HepG2 (cell line): Measurements from ENCODE around the gene CLASP1. TPM values are rescaled to one million over a fixed set of nuclear protein-coding genes. Genes with fewer than 3 reads are reported as not detected.

Source experiments
- ATAC-seq: fragments of 200-7000 bp; cut with Tn5 transposase; 3 replicates; pipeline ENCODE4 v1.9.1; 2020; ENCODE audit warnings: mild to moderate bottlenecking, moderate library complexity
- BruUV-seq: library from RNA; stranded (reverse); fragments of 400-500 nt; replicated peaks from 2 replicates; lab custom pipeline; 2021; lab: Mats Ljungman, UMichigan
- CTCF ChIA-PET: fragments of 300-600 bp; formaldehyde crosslinking; extraction: SDS; loops from one replicate; lab custom pipeline; 2021; ENCODE audit warnings: low total read pairs, inconsistent platforms, low intra/inter-chr PET ratio; lab: Yijun Ruan, JAX
- POLR2A ChIA-PET: fragments of 350-600 bp; sonication (Branson Sonifier 250); formaldehyde crosslinking; loops from one replicate; lab custom pipeline; 2020; ENCODE audit warnings: antibody characterized with exemption, inconsistent platforms; lab: Yijun Ruan, JAX
- DNase-seq: peaks from one replicate; pipeline ENCODE4 v3.0.0-alpha.2; 2015; ENCODE audit warnings: low spot score
- FAIRE-seq: peaks from 3 replicates; lab custom pipeline; 2011; peaks lifted over from hg19 to GRCh38; lab: Jason Lieb, UNC
- H2AFZ ChIP-seq: one replicate; pipeline ENCODE4 v1.6.1; 2011; ENCODE audit warnings: low read length, inconsistent platforms
- H3K27ac ChIP-seq: fragments of 300-600 bp; 3 replicates; pipeline ENCODE4 v1.8.0; 2011; ENCODE audit warnings: mixed run types, mild to moderate bottlenecking, mixed read lengths, low read length, inconsistent platforms; ENCODE audit not compliant: insufficient read depth; ENCODE audit errors: extremely low read length
- H3K27me3 ChIP-seq, 2 experiments: fragments of 200-600 bp in 1 of 2; 2 replicates in 1 of 2; 3 replicates in 1 of 2; pipeline versions ENCODE4 v1.6.0 to v1.8.0; 2011; ENCODE audit warnings: low read length in 2 of 2, mild to moderate bottlenecking in 2 of 2, moderate library complexity in 2 of 2, inconsistent platforms in 1 of 2; ENCODE audit not compliant: insufficient read depth in 2 of 2, control insufficient read depth in 1 of 2
- H3K36me3 ChIP-seq, 2 experiments: fragments of 200-600 bp in 1 of 2; replicated peaks in 1 of 2; 2 replicates in 1 of 2; 3 replicates in 1 of 2; pipeline versions ENCODE4 v1.5.1 to v1.8.0; 2011; ENCODE audit warnings: low read length in 2 of 2, inconsistent platforms in 1 of 2; ENCODE audit not compliant: insufficient read depth in 2 of 2, control insufficient read depth in 1 of 2
- H3K4me1 ChIP-seq: 2 replicates; pipeline ENCODE4 v1.5.1; 2012; ENCODE audit warnings: low read length, inconsistent platforms; ENCODE audit not compliant: insufficient read depth
- H3K4me2 ChIP-seq: 2 replicates; pipeline ENCODE4 v1.6.0; 2011; ENCODE audit warnings: low read depth, low read length, inconsistent platforms
- H3K4me3 ChIP-seq, 3 experiments: fragments of 200-600 bp in 1 of 3; sonication (generic), shearing (Covaris generic) in 1 of 3; replicated peaks in 1 of 3; 2 replicates each; pipeline ENCODE4 v1.5.1; 2011 to 2016; ENCODE audit warnings: low read length in 3 of 3, inconsistent platforms in 2 of 3, low read depth in 2 of 3, mild to moderate bottlenecking in 2 of 3, control low read depth in 1 of 3, mixed read lengths in 1 of 3; ENCODE audit not compliant: insufficient read depth in 1 of 3
- H3K79me2 ChIP-seq: one replicate; pipeline ENCODE4 v1.6.1; 2011; ENCODE audit warnings: low read length, inconsistent platforms; ENCODE audit not compliant: insufficient read depth
- H3K9ac ChIP-seq: 2 replicates; pipeline ENCODE4 v1.6.0; 2011; ENCODE audit warnings: mild to moderate bottlenecking, low read depth, low read length, inconsistent platforms; ENCODE audit not compliant: insufficient read depth
- H3K9me3 ChIP-seq: 2 replicates; pipeline ENCODE4 v1.5.1; 2012; ENCODE audit warnings: mild to moderate bottlenecking, low read length
- H4K20me1 ChIP-seq: 2 replicates; pipeline ENCODE4 v1.6.0; 2011; ENCODE audit warnings: inconsistent platforms, mild to moderate bottlenecking, low read length, moderate library complexity; ENCODE audit not compliant: insufficient read depth
- ATAD3A ChIP-seq: sonication (generic); formaldehyde crosslinking; IDR thresholded peaks from 2 replicates; pipeline ENCODE4 v1.4.0; 2020; ENCODE audit warnings: missing genetic modification reagents
- ETV5 ChIP-seq: IDR thresholded peaks from 2 replicates; pipeline ENCODE4 v1.6.1; 2018; ENCODE audit warnings: missing biosample characterization, missing genetic modification reagents, inconsistent platforms, borderline replicate concordance
- FOXK1 ChIP-seq: sonication (generic); formaldehyde crosslinking; IDR thresholded peaks from 2 replicates; pipeline ENCODE4 v1.4.0; 2020; ENCODE audit warnings: low read depth, missing genetic modification reagents, borderline replicate concordance
- MIER2 ChIP-seq: IDR thresholded peaks from 2 replicates; pipeline ENCODE4 v1.6.1; 2016; ENCODE audit warnings: missing biosample characterization, missing genetic modification reagents
- RFX5 ChIP-seq: IDR thresholded peaks from 2 replicates; pipeline ENCODE4 v1.6.1; 2011; ENCODE audit warnings: low read depth, low read length, improper control_type of control experiment
- ZNF12 ChIP-seq: sonication (generic); formaldehyde crosslinking; IDR thresholded peaks from 2 replicates; pipeline ENCODE4 v1.5.0; 2020; ENCODE audit warnings: missing genetic modification reagents
- ZNF557 ChIP-seq: sonication (generic); formaldehyde crosslinking; IDR thresholded peaks from 2 replicates; pipeline ENCODE4 v1.4.0; 2020; ENCODE audit warnings: missing genetic modification reagents
- ZNF660 ChIP-seq: sonication (generic); formaldehyde crosslinking; IDR thresholded peaks from 2 replicates; pipeline ENCODE4 v1.5.1; 2020; ENCODE audit warnings: mild to moderate bottlenecking, low read depth, missing genetic modification reagents, borderline replicate concordance
- ZNF749 ChIP-seq: sonication (generic); formaldehyde crosslinking; IDR thresholded peaks from 2 replicates; pipeline ENCODE4 v1.8.0; 2022; ENCODE audit warnings: mild to moderate bottlenecking, missing genetic modification reagents, moderate library complexity, borderline replicate concordance
- WGBS: methylation state at CpG from one replicate; pipeline ENCODE4 v1.1.6; 2017; ENCODE audit warnings: low lambda C conversion rate; 5-methylcytosine and 5-hydroxymethylcytosine counted together
- in situ Hi-C: cut with HindIII; loops from 2 replicates; pipeline ENCODE4 v1.10.0; 2017; ENCODE audit warnings: low pct_unique_long_range_greater_than_20kb; ENCODE audit not compliant: extremely low pct_ligation_motif_present
- intact Hi-C: fragments of 100-400 bp; cut with micrococcal nuclease; formaldehyde crosslinking; loops from one replicate; pipeline ENCODE4 v1.10.0; 2022; ENCODE audit not compliant: unreplicated experiment
- polyA plus RNA-seq, 8 experiments: library from polyadenylated mRNA; depleted of rRNA in 3 of 8; stranded (reverse) in 7 of 8; unstranded in 1 of 8; fragments of >200 nt; fragmentation: Illumina TruSeq in 4 of 8; extraction: Trizol in 4 of 8; gene quantifications; 2 replicates each; pipeline versions ENCODE4 v1.2.1 to v1.2.3, GENCODE V29; 2011 to 2016; ENCODE audit warnings: low read depth in 4 of 8, missing spikeins in 1 of 8, mixed read lengths in 1 of 8; ENCODE audit not compliant: insufficient read depth in 1 of 8
- total RNA-seq, 5 experiments: library from RNA; depleted of rRNA; stranded (reverse); fragments of >200 nt; fragmentation: Illumina TruSeq; extraction: Trizol; gene quantifications; 2 replicates each; pipeline ENCODE4 v1.2.3, GENCODE V29; 2016; ENCODE audit warnings: low read depth in 1 of 5
- TF ChIP-seq, protein P1 (sequence below): sonication (generic); formaldehyde crosslinking; IDR thresholded peaks from 2 replicates; pipeline ENCODE4 v1.4.0; 2020; ENCODE audit warnings: missing genetic modification reagents, borderline replicate concordance
- TF ChIP-seq, protein P2 (sequence below): sonication (generic); formaldehyde crosslinking; IDR thresholded peaks from 2 replicates; pipeline ENCODE4 v1.4.0; 2020; ENCODE audit warnings: mild to moderate bottlenecking, missing genetic modification reagents
- TF ChIP-seq, protein P3 (sequence below): IDR thresholded peaks from 2 replicates; pipeline ENCODE4 v1.6.1; 2018; ENCODE audit warnings: missing genetic modification reagents
- TF ChIP-seq, protein P4 (sequence below): sonication (generic); formaldehyde crosslinking; IDR thresholded peaks from 2 replicates; pipeline ENCODE4 v1.4.0; 2020; ENCODE audit warnings: missing genetic modification reagents, low read depth, mild to moderate bottlenecking, borderline replicate concordance

The CLASP1 gene
- total and polyA plus RNA-seq, 2 of the 13 experiments (the other 11 are each of a cell fraction or from before 2014, with no cell fraction given): 11.7 to 47.9 TPM

DNA sequence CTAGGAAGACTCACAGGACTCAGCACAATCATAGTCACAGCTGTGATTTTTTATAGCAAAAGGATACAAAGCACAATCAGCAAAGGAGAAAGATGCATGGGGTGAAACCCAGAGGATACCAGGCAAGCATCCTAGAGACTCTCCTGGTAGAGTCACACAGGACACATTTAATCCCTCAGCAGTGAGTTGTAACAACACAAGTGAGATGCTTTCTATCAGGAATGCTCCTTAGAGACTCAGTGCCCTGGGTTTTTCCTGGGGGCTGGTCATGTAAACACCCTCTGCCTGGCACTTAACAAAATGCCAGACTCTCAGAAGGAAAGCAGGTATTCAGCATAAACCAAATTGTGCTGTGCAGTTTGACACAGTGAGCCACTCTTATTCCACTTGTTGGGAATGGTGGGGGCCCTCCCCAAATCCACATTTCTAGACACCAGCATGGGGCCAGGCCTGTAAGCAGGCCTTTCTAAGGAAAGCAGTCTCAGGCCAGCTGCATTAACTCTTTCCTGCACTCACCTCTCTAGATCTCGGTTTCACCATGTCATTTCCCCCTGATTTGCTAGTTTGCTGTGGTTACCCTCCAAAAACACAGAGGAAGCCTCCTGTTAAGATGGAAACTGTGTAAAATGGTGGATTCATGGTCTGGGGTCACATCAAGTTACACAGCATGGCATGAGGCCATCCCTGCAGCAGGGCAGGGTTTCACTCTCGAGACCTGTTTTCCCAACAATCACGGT lies 135.5 kb downstream of the CLASP1 start (continued):
- TF ChIP-seq ZNF749 (CRISPR knock-in tag): no peak
- TF ChIP-seq, protein P1, sequence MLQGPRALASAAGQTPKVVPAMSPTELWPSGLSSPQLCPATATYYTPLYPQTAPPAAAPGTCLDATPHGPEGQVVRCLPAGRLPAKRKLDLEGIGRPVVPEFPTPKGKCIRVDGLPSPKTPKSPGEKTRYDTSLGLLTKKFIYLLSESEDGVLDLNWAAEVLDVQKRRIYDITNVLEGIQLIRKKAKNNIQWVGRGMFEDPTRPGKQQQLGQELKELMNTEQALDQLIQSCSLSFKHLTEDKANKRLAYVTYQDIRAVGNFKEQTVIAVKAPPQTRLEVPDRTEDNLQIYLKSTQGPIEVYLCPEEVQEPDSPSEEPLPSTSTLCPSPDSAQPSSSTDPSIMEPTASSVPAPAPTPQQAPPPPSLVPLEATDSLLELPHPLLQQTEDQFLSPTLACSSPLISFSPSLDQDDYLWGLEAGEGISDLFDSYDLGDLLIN: no peak

DNA sequence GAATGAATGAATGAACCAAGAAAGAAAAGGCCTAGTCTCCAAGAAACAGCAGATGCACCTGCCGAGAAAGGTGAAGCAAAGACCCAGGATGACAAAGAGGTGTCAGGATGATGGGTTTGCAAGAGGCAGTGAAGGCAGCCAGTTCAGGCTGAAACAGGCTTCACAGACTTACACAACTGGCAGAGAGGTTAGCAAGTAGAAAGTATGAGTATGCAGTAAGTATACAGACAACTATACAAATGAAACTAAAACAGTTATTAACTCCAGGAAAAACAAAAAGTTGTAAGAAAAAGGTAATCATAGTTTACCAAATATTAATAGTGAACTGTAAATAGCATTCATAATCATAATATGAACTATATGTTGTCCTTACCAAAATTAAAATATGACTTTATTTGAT lies 138.4 kb downstream of the CLASP1 start:
- no TSS peak for BruUV-seq
- POLR2A ChIA-PET: no interaction called here

DNA sequence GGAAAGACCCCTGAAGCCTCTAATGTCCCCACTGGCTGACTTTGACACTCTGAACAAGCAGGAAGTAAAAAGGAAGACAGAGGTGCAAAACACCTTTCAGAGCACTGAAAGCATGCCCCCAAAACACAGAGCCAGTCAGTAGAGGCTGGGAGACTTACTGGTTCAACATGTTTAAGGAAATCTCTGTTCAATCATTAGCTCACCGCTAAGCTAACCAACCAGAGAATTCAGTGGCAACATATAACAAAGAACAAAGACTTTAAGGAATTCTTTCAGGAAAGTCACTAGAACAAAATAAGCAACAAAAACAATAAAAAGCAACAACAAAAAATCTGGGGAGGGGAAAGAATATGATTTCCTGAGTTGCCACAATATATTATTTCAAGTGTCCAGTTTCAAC lies 142.6 kb downstream of the CLASP1 start:
- intact Hi-C loops: no loop called here
- Histone ChIP-seq H3K27ac (no peak overlapping the region), H4K20me1 (no peaks in the 10 kb centered on the region; the same call in 1 of the 2 replicates), H2AFZ (no peak overlapping the region), H3K27me3 (no peaks in the 10 kb centered on the region), H3K4me3 (no peak overlapping the region), H3K9me3 (no peaks in the 10 kb centered on the region), H3K4me2 (no peak overlapping the region), H3K9ac (no peak overlapping the region), H3K79me2 (peaks cover 14% of the 10 kb centered on the region), H3K36me3 (peaks cover 7 to 40% of the 10 kb centered on the region in 2 experiments), H3K4me1 (peaks cover 10% of the 10 kb centered on the region; the same call in 1 of the 2 replicates)
- 91% methylated on average over 1 of the region's 1 CpG for WGBS
- in situ Hi-C loops: no loop called here
- BruUV-seq: no TSS peak
- CTCF ChIA-PET: no interaction called here
- ATAC-seq (no peak), DNase-seq (no peak), FAIRE-seq (no peak)
- POLR2A ChIA-PET: no interaction called here
- TF ChIP-seq FOXK1 (no peak), MIER2 (CRISPR knock-in tag) (no peak), ETV5 (CRISPR knock-in tag) (no peak), ZNF660 (no peak), ATAD3A (CRISPR knock-in tag) (no peak), ZNF557 (CRISPR knock-in tag) (no peak)
- TF ChIP-seq, protein P2, sequence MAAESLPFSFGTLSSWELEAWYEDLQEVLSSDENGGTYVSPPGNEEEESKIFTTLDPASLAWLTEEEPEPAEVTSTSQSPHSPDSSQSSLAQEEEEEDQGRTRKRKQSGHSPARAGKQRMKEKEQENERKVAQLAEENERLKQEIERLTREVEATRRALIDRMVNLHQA (CRISPR knock-in tag): no peak
- TF ChIP-seq, protein P3, sequence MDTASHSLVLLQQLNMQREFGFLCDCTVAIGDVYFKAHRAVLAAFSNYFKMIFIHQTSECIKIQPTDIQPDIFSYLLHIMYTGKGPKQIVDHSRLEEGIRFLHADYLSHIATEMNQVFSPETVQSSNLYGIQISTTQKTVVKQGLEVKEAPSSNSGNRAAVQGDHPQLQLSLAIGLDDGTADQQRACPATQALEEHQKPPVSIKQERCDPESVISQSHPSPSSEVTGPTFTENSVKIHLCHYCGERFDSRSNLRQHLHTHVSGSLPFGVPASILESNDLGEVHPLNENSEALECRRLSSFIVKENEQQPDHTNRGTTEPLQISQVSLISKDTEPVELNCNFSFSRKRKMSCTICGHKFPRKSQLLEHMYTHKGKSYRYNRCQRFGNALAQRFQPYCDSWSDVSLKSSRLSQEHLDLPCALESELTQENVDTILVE (CRISPR knock-in tag): no peak
- TF ChIP-seq, protein P4, sequence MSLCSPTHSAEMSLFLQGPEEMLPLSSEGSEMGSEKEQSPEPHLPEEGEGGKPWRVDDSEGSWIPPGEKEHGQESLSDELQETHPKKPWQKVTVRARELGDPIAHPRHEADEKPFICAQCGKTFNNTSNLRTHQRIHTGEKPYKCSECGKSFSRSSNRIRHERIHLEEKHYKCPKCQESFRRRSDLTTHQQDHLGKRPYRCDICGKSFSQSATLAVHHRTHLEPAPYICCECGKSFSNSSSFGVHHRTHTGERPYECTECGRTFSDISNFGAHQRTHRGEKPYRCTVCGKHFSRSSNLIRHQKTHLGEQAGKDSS: no peak

More for the DNA sequence above, 138.4 kb downstream of the CLASP1 start:
- FAIRE-seq (no peak), DNase-seq (no peak), ATAC-seq (no peak)
- CTCF ChIA-PET: no interaction called here
- H3K9ac ChIP-seq: no peak overlapping the region
- intact Hi-C loops (no loop called here), in situ Hi-C loops (no loop called here)
- H3K9me3 ChIP-seq: no peaks in the 10 kb centered on the region
- H3K27ac ChIP-seq: no peak overlapping the region
- no peaks in the 10 kb centered on the region for H4K20me1 ChIP-seq
- H2AFZ ChIP-seq: no peak overlapping the region
- TF ChIP-seq RFX5 (no peak), ZNF12 (CRISPR knock-in tag) (peak; percentile 93)
- no peak overlapping the region for H3K4me2 ChIP-seq
- H3K27me3 ChIP-seq: no peaks in the 10 kb centered on the region
- no peak overlapping the region for H3K4me3 ChIP-seq
- peaks cover 14 to 37% of the 10 kb centered on the region in 2 experiments for H3K36me3 ChIP-seq
- 96% methylated on average over 1 of the region's 1 CpG for WGBS
- H3K4me1 ChIP-seq: peaks cover 10% of the 10 kb centered on the region; the same call in 1 of the 2 replicates
- peaks cover 14% of the 10 kb centered on the region for H3K79me2 ChIP-seq
